Dendritic cell treated with granulocyte-macrophage colony-stimulating factor and Interleukin-4, amounts not matched to agents 40 ng/mL and 50 ng/mL, for 4 days (primary cell): Measurements from ENCODE around the gene WRAP73.
"Not testable (repeated sequence)": the region's sequence is repeated elsewhere in the genome, so short reads cannot be mapped to it uniquely, and the experiment has no call there.

Source experiments
- H3K27ac Mint-ChIP-seq: one replicate; pipeline ENCODE4 v1.8.0; 2022; ENCODE audit warnings: mild to moderate bottlenecking, mixed read lengths
- H3K27me3 Mint-ChIP-seq: one replicate; pipeline ENCODE4 v1.8.0; 2022; ENCODE audit warnings: mild to moderate bottlenecking, mixed read lengths
- H3K36me3 Mint-ChIP-seq: one replicate; pipeline ENCODE4 v1.8.0; 2022; ENCODE audit warnings: low read depth, mixed read lengths
- H3K4me1 Mint-ChIP-seq: one replicate; pipeline ENCODE4 v1.8.0; 2022; ENCODE audit warnings: low read depth, mixed read lengths
- H3K4me3 Mint-ChIP-seq: one replicate; pipeline ENCODE4 v1.8.0; 2022; ENCODE audit warnings: mild to moderate bottlenecking, moderate library complexity, mixed read lengths
- H3K9me3 Mint-ChIP-seq: one replicate; pipeline ENCODE4 v1.8.0; 2022; ENCODE audit warnings: mixed read lengths
- intact Hi-C: fragments of 100-400 bp; cut with micrococcal nuclease; formaldehyde crosslinking; loops from one replicate; pipeline ENCODE4 v1.15.0; 2022

Gene WRAP73

DNA sequence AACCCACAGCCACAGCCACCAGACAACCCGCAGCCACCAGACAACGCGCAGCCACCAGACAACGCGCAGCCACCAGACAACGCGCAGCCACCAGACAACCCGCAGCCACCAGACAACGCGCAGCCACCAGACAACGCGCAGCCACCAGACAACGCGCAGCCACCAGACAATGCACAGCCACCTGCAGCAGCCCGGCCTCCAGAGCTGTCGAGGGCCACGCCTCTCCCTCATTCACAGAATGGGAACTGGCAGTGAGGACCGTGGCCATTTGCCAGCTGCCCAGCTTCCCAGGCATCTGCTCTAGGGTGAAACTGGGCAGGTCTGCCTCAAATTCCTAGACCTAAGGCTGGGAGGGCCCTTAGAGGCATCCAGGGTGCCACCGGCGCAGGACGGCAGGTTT lies 66.2 kb downstream of the WRAP73 start:
- H3K36me3 Mint-ChIP-seq, intact Hi-C loops, H3K27ac Mint-ChIP-seq, H3K4me1 Mint-ChIP-seq, H3K4me3 Mint-ChIP-seq, H3K27me3 Mint-ChIP-seq, H3K9me3 Mint-ChIP-seq: not testable (repeated sequence)

- H3K36me3 Mint-ChIP-seq, result no peaks in the 10 kb centered on the region
- H3K4me3 Mint-ChIP-seq, result no peak overlapping the region
- intact Hi-C loops, result no loop called here
- no peak overlapping the region for H3K27ac Mint-ChIP-seq
- H3K27me3 Mint-ChIP-seq, result no peaks in the 10 kb centered on the region
- H3K9me3 Mint-ChIP-seq, result no peaks in the 10 kb centered on the region
- no peaks in the 10 kb centered on the region for H3K4me1 Mint-ChIP-seq
Measured at GRCh38 chr1:3581296-3582036, 68.4 kb downstream of the WRAP73 start.
